HUES48 (cell line): ENCODE measurements around the gene KLF6.

Experiments used
- H3K27ac ChIP-seq: one replicate; pipeline ENCODE4 v1.7.0; 2013; ENCODE audit warnings: low read depth, low read length, inconsistent platforms
- H3K27me3 ChIP-seq: 2 replicates; pipeline ENCODE4 v1.6.1; 2013; ENCODE audit warnings: mild to moderate bottlenecking, low read length; ENCODE audit not compliant: control insufficient read depth, insufficient read depth
- H3K36me3 ChIP-seq: 2 replicates; pipeline ENCODE4 v1.6.1; 2013; ENCODE audit warnings: low read length; ENCODE audit not compliant: control insufficient read depth, insufficient read depth
- H3K4me1 ChIP-seq: 2 replicates; pipeline ENCODE4 v1.6.1; 2013; ENCODE audit warnings: mild to moderate bottlenecking, low read length; ENCODE audit not compliant: control insufficient read depth, insufficient read depth
- H3K4me3 ChIP-seq: 2 replicates; pipeline ENCODE4 v1.5.1; 2013; ENCODE audit warnings: mild to moderate bottlenecking, low read depth, low read length
- H3K9ac ChIP-seq: 2 replicates; pipeline ENCODE4 v1.6.1; 2013; ENCODE audit warnings: mild to moderate bottlenecking, low read depth, low read length, moderate library complexity
- H3K9me3 ChIP-seq: 2 replicates; pipeline ENCODE4 v1.6.1; 2013; ENCODE audit warnings: low read length; ENCODE audit not compliant: control insufficient read depth, insufficient read depth

The KLF6 gene

GRCh38 chr10:3801558-3802192, 16.7 kb upstream of the KLF6 start:
- Histone ChIP-seq H3K36me3 (no peaks in the 10 kb centered on the region), H3K4me1 (peaks cover 14% of the 10 kb centered on the region; the same call in 1 of the 2 replicates), H3K27me3 (no peaks in the 10 kb centered on the region), H3K27ac (no peak overlapping the region), H3K9ac (no peak overlapping the region), H3K9me3 (no peaks in the 10 kb centered on the region), H3K4me3 (no peak overlapping the region)

GRCh38 chr10:3800586-3800985, 15.6 kb upstream of the KLF6 start:
- H3K27ac ChIP-seq = no peak overlapping the region
- peaks cover 9% of the 10 kb centered on the region; the same call in 1 of the 2 replicates for H3K4me1 ChIP-seq
- no peaks in the 10 kb centered on the region for H3K27me3 ChIP-seq
- H3K36me3 ChIP-seq = no peaks in the 10 kb centered on the region
- no peak overlapping the region for H3K4me3 ChIP-seq
- H3K9ac ChIP-seq = no peak overlapping the region
- H3K9me3 ChIP-seq = no peaks in the 10 kb centered on the region

GRCh38 chr10:3797750-3798149, 12.7 kb upstream of the KLF6 start:
- Histone ChIP-seq H3K9ac (no peak overlapping the region), H3K4me1 (no peaks in the 10 kb centered on the region), H3K27me3 (no peaks in the 10 kb centered on the region), H3K36me3 (no peaks in the 10 kb centered on the region), H3K27ac (no peak overlapping the region), H3K4me3 (no peak overlapping the region), H3K9me3 (peaks cover 4% of the 10 kb centered on the region; the same call in 1 of the 2 replicates)

GRCh38 chr10:3793553-3793952, 8.5 kb upstream of the KLF6 start:
- H3K4me1 ChIP-seq = no peaks in the 10 kb centered on the region
- H3K27me3 ChIP-seq = no peaks in the 10 kb centered on the region
- H3K36me3 ChIP-seq = no peaks in the 10 kb centered on the region
- peaks cover 4% of the 10 kb centered on the region; the same call in 1 of the 2 replicates for H3K9me3 ChIP-seq
- H3K9ac ChIP-seq = no peak overlapping the region
- H3K27ac ChIP-seq = no peak overlapping the region
- no peak overlapping the region for H3K4me3 ChIP-seq

- H3K27ac ChIP-seq = no peak overlapping the region
- H3K4me3 ChIP-seq = no peak overlapping the region
- peaks cover 4% of the 10 kb centered on the region; the same call in 1 of the 2 replicates for H3K9me3 ChIP-seq
- H3K4me1 ChIP-seq = peaks cover 6% of the 10 kb centered on the region; the same call in 1 of the 2 replicates
- no peaks in the 10 kb centered on the region for H3K36me3 ChIP-seq
- H3K27me3 ChIP-seq = no peaks in the 10 kb centered on the region
- no peak overlapping the region for H3K9ac ChIP-seq
These were observed 7.8 kb upstream of the KLF6 start for GRCh38 chr10:3792710-3793219.

- H3K27me3 ChIP-seq = peaks cover 1% of the 10 kb centered on the region; the same call in 1 of the 2 replicates
- no peak overlapping the region for H3K9ac ChIP-seq
- H3K4me1 ChIP-seq = peaks cover 12% of the 10 kb centered on the region
- H3K4me3 ChIP-seq = no peak overlapping the region
- no peak overlapping the region for H3K27ac ChIP-seq
- H3K9me3 ChIP-seq = peaks cover 4% of the 10 kb centered on the region; the same call in 1 of the 2 replicates
- no peaks in the 10 kb centered on the region for H3K36me3 ChIP-seq
These were observed 7.1 kb upstream of the KLF6 start for GRCh38 chr10:3791974-3792633.

- no peaks in the 10 kb centered on the region for H3K36me3 ChIP-seq
- H3K4me1 ChIP-seq = peaks cover 22% of the 10 kb centered on the region
- no peak overlapping the region for H3K9ac ChIP-seq
- H3K27me3 ChIP-seq = peaks cover 5% of the 10 kb centered on the region; the same call in 1 of the 2 replicates
- H3K4me3 ChIP-seq = no peak overlapping the region
- peaks cover 4% of the 10 kb centered on the region; the same call in 1 of the 2 replicates for H3K9me3 ChIP-seq
- H3K27ac ChIP-seq = no peak overlapping the region
These were observed 5.8 kb upstream of the KLF6 start for GRCh38 chr10:3790858-3791257.

GRCh38 chr10:3790272-3790671, 5.3 kb upstream of the KLF6 start:
- Histone ChIP-seq H3K9ac (no peak overlapping the region), H3K27ac (no peak overlapping the region), H3K36me3 (no peaks in the 10 kb centered on the region), H3K27me3 (peaks cover 5% of the 10 kb centered on the region; the same call in 1 of the 2 replicates), H3K9me3 (peaks cover 4% of the 10 kb centered on the region; the same call in 1 of the 2 replicates), H3K4me3 (no peak overlapping the region), H3K4me1 (peaks cover 22% of the 10 kb centered on the region)

GRCh38 chr10:3789621-3790020, 4.6 kb upstream of the KLF6 start:
- Histone ChIP-seq H3K4me1 (peaks cover 22% of the 10 kb centered on the region), H3K27me3 (peaks cover 5% of the 10 kb centered on the region; the same call in 1 of the 2 replicates), H3K27ac (no peak overlapping the region), H3K9me3 (peaks cover 4% of the 10 kb centered on the region; the same call in 1 of the 2 replicates), H3K9ac (no peak overlapping the region), H3K4me3 (no peak overlapping the region), H3K36me3 (no peaks in the 10 kb centered on the region)

- H3K4me1 ChIP-seq = peaks cover 22% of the 10 kb centered on the region
- H3K9ac ChIP-seq = no peak overlapping the region
- H3K4me3 ChIP-seq = no peak overlapping the region
- H3K9me3 ChIP-seq = no peaks in the 10 kb centered on the region
- H3K27ac ChIP-seq = no peak overlapping the region
- H3K27me3 ChIP-seq = peaks cover 5% of the 10 kb centered on the region; the same call in 1 of the 2 replicates
- H3K36me3 ChIP-seq = no peaks in the 10 kb centered on the region
These were observed 2.8 kb upstream of the KLF6 start for GRCh38 chr10:3787816-3788215.

GRCh38 chr10:3787016-3787400, 2.0 kb upstream of the KLF6 start:
- Histone ChIP-seq H3K4me3 (peak overlapping the region; percentile 69), H3K9ac (no peak overlapping the region), H3K9me3 (no peaks in the 10 kb centered on the region), H3K4me1 (peaks cover 30% of the 10 kb centered on the region), H3K27ac (peak overlapping the region; percentile 97), H3K27me3 (peaks cover 5% of the 10 kb centered on the region; the same call in 1 of the 2 replicates), H3K36me3 (peaks cover 1% of the 10 kb centered on the region; the same call in 1 of the 2 replicates)
